ENCODE results near the gene DEFB113. TPM values are rescaled to one million over a fixed set of nuclear protein-coding genes. Genes with fewer than 3 reads are reported as not detected.
"Not testable (repeated sequence)": the region's sequence is repeated elsewhere in the genome, so short reads cannot be mapped to it uniquely, and the experiment has no call there.

The DEFB113 gene
- polyA plus RNA-seq, 1 donor from 2014 or later: not detected

DNA sequence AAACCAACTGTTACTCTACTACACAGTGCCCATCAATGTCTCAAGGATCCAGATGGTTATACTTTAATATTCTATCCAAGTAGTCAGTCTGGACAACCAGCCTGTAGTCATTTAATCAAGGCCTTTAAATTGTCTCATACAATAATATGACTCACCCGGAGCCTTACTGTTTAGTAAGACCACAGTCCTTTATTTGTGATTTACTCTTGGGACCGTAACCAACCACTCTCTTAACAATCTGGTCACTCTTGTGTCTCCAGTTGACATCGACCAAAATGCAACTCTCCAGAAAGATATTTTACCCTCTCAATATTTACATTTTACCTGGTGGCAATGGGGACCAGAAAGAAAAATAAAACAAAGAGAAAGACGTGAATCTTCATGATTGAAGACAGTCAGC, 20.4 kb downstream of the DEFB113 start:
- no peaks in the 10 kb centered on the region for H3K36me3 ChIP-seq (ENCODE audit: insufficient read depth, low read length)
- H3K9ac ChIP-seq (ENCODE audit: low read length): no peak overlapping the region
- TF ChIP-seq EP300 (conservative IDR thresholded peaks at IDR 0.05; ENCODE audit: poor library complexity, severe bottlenecking) (no peak), EZH2 (IDR thresholded peaks at IDR 0.05; ENCODE audit: borderline replicate concordance, insufficient read depth, low read length, poor library complexity, severe bottlenecking) (no peak), MXI1 (conservative IDR thresholded peaks at IDR 0.05; ENCODE audit: poor library complexity, severe bottlenecking) (no peak), RAD21 (conservative IDR thresholded peaks at IDR 0.05) (no peak), TAF1 (IDR thresholded peaks at IDR 0.05; ENCODE audit: low read depth) (no peak), SMC3 (conservative IDR thresholded peaks at IDR 0.05; ENCODE audit: poor library complexity) (no peak)
- TF ChIP-seq, protein P1, sequence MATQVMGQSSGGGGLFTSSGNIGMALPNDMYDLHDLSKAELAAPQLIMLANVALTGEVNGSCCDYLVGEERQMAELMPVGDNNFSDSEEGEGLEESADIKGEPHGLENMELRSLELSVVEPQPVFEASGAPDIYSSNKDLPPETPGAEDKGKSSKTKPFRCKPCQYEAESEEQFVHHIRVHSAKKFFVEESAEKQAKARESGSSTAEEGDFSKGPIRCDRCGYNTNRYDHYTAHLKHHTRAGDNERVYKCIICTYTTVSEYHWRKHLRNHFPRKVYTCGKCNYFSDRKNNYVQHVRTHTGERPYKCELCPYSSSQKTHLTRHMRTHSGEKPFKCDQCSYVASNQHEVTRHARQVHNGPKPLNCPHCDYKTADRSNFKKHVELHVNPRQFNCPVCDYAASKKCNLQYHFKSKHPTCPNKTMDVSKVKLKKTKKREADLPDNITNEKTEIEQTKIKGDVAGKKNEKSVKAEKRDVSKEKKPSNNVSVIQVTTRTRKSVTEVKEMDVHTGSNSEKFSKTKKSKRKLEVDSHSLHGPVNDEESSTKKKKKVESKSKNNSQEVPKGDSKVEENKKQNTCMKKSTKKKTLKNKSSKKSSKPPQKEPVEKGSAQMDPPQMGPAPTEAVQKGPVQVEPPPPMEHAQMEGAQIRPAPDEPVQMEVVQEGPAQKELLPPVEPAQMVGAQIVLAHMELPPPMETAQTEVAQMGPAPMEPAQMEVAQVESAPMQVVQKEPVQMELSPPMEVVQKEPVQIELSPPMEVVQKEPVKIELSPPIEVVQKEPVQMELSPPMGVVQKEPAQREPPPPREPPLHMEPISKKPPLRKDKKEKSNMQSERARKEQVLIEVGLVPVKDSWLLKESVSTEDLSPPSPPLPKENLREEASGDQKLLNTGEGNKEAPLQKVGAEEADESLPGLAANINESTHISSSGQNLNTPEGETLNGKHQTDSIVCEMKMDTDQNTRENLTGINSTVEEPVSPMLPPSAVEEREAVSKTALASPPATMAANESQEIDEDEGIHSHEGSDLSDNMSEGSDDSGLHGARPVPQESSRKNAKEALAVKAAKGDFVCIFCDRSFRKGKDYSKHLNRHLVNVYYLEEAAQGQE (IDR thresholded peaks at IDR 0.05; ENCODE audit: borderline replicate concordance): no peak
- TF ChIP-seq, protein P2, sequence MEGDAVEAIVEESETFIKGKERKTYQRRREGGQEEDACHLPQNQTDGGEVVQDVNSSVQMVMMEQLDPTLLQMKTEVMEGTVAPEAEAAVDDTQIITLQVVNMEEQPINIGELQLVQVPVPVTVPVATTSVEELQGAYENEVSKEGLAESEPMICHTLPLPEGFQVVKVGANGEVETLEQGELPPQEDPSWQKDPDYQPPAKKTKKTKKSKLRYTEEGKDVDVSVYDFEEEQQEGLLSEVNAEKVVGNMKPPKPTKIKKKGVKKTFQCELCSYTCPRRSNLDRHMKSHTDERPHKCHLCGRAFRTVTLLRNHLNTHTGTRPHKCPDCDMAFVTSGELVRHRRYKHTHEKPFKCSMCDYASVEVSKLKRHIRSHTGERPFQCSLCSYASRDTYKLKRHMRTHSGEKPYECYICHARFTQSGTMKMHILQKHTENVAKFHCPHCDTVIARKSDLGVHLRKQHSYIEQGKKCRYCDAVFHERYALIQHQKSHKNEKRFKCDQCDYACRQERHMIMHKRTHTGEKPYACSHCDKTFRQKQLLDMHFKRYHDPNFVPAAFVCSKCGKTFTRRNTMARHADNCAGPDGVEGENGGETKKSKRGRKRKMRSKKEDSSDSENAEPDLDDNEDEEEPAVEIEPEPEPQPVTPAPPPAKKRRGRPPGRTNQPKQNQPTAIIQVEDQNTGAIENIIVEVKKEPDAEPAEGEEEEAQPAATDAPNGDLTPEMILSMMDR (IDR thresholded peaks at IDR 0.05; ENCODE audit: poor library complexity, severe bottlenecking): no peak
- no peak overlapping the region for H3K4me3 ChIP-seq (ENCODE audit: low read length)
- H3K9me3 ChIP-seq (ENCODE audit: low read length): no peaks in the 10 kb centered on the region
- H3K79me2 ChIP-seq (replicated peaks; ENCODE audit: insufficient read depth, low read length): no peaks in the 10 kb centered on the region
- no peak overlapping the region for H3K4me2 ChIP-seq (ENCODE audit: low read length)
- H4K20me1 ChIP-seq (ENCODE audit: insufficient read depth): no peaks in the 10 kb centered on the region
- H3K27me3 ChIP-seq (ENCODE audit: insufficient read depth, low read depth, low read length): no peaks in the 10 kb centered on the region
- H3K9me2 ChIP-seq (ENCODE audit: insufficient read depth, low read length): no peaks in the 10 kb centered on the region
- no peak overlapping the region for H2AFZ ChIP-seq (ENCODE audit: low read depth, low read length)
- no peaks in the 10 kb centered on the region for H3F3A ChIP-seq (ENCODE audit: insufficient read depth, low read length, poor library complexity, severe bottlenecking)
- no peak overlapping the region for H3K27ac ChIP-seq (ENCODE audit: low read length)

DNA sequence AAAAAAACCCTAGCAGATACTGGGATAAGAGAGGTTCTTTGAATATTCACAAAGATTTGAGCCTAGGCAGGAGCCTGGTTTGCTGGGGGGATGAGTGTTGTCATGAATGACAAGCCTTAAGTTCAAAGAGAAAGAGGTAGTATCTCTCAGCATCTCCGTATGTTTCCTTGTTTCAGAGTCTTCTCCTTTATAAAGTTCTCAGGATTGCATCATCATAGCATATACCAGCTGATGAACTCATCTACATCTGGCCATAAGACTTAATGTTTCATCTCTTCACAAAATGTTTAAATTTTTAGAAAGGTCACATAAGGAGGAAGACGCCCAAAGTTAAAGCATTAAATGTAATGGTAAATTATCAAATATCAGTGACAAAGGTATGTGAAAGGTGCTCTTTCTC, 22.6 kb downstream of the DEFB113 start:
- H3K4me3 ChIP-seq (ENCODE audit: low read length): no peak overlapping the region
- no peaks in the 10 kb centered on the region for H3K79me2 ChIP-seq (replicated peaks; ENCODE audit: insufficient read depth, low read length)
- H3K4me2 ChIP-seq (ENCODE audit: low read length): no peak overlapping the region
- H3K36me3 ChIP-seq (ENCODE audit: insufficient read depth, low read length): no peaks in the 10 kb centered on the region
- H3K27me3 ChIP-seq (ENCODE audit: insufficient read depth, low read depth, low read length): no peaks in the 10 kb centered on the region
- no peaks in the 10 kb centered on the region for H3F3A ChIP-seq (ENCODE audit: insufficient read depth, low read length, poor library complexity, severe bottlenecking)
- no peaks in the 10 kb centered on the region for H3K9me3 ChIP-seq (ENCODE audit: low read length)
- no peak for TF ChIP-seq EZH2 (IDR thresholded peaks at IDR 0.05; ENCODE audit: borderline replicate concordance, insufficient read depth, low read length, poor library complexity, severe bottlenecking)
- TF ChIP-seq EP300 (conservative IDR thresholded peaks at IDR 0.05; ENCODE audit: poor library complexity, severe bottlenecking): no peak
- TF ChIP-seq RAD21 (conservative IDR thresholded peaks at IDR 0.05): no peak
- no peak overlapping the region for H3K9ac ChIP-seq (ENCODE audit: low read length)
- no peak overlapping the region for H3K27ac ChIP-seq (ENCODE audit: low read length)
- H4K20me1 ChIP-seq (ENCODE audit: insufficient read depth): no peaks in the 10 kb centered on the region
- no peaks in the 10 kb centered on the region for H3K9me2 ChIP-seq (ENCODE audit: insufficient read depth, low read length)
- H2AFZ ChIP-seq (ENCODE audit: low read depth, low read length): no peak overlapping the region

DNA sequence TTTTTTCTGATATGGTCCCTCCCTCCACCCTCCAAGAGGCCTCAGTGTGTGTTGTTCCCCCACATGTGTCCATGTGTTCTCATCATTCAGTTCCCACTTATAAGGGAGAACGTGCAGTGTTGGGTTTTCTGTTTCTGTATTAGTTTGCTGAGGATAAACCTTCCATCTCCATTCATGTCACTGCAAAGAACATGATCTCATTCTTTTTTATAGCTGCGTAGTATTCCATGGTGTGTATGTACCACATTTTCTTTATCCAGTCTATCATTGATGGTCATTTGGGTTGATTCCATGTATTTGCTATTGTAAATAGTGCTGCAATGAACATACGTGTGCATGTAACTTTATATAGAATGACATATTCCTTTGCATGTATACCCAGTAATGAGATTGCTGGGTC, 25.4 kb downstream of the DEFB113 start:
- not testable (repeated sequence) for H3K36me3 ChIP-seq (ENCODE audit: insufficient read depth, low read length); H3K27ac ChIP-seq (ENCODE audit: low read length); H3K9me3 ChIP-seq (ENCODE audit: low read length); H3K27me3 ChIP-seq (ENCODE audit: insufficient read depth, low read depth, low read length); H3K9ac ChIP-seq (ENCODE audit: low read length); H4K20me1 ChIP-seq (ENCODE audit: insufficient read depth); H3K4me2 ChIP-seq (ENCODE audit: low read length); H3K79me2 ChIP-seq (replicated peaks; ENCODE audit: insufficient read depth, low read length); H2AFZ ChIP-seq (ENCODE audit: low read depth, low read length); H3F3A ChIP-seq (ENCODE audit: insufficient read depth, low read length, poor library complexity, severe bottlenecking); H3K4me3 ChIP-seq (ENCODE audit: low read length); H3K9me2 ChIP-seq (ENCODE audit: insufficient read depth, low read length)
